LoVo (cell line): ENCODE results near the gene HBG2.
A peak's percentile ranks its signal among the peaks of the same experiment; 100 is the strongest.
"Not testable (repeated sequence)": the region's sequence is repeated elsewhere in the genome, so short reads cannot be mapped to it uniquely, and the experiment has no call there.

ENCODE experiments used
- DNase-seq: peaks from one replicate; pipeline ENCODE4 v3.0.0-alpha.2; 2016; ENCODE audit warnings: low spot score

HBG2 gene

DNA sequence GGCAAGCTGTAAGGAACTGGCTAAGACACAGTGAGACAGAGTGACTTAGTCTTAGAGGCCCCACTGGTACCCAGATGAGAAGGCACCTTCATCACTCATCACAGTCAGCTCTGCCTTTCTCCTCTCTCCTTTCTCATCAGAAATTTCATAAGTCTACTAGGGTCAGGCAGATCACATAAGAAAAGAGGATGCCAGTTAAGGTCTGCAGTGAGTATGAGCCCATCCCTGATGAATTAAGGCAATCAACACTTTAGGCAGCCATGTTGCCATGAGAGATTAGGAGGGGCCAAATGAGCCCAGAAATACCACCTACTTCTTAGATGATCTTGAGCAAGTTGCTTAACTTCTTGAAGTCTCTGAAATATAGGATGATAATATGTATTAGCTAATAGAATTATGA is 27.0 kb upstream of the HBG2 start:
- DNase-seq: no peak

GRCh38 chr11:5280582-5281102 is 26.1 kb upstream of the HBG2 start:
- peak; percentile 83 for DNase-seq

GRCh38 chr11:5279471-5280090 is 25.0 kb upstream of the HBG2 start:
- no peak for DNase-seq

- DNase-seq: no peak
Observed at GRCh38 chr11:5277807-5278382, 23.3 kb upstream of the HBG2 start.

DNA sequence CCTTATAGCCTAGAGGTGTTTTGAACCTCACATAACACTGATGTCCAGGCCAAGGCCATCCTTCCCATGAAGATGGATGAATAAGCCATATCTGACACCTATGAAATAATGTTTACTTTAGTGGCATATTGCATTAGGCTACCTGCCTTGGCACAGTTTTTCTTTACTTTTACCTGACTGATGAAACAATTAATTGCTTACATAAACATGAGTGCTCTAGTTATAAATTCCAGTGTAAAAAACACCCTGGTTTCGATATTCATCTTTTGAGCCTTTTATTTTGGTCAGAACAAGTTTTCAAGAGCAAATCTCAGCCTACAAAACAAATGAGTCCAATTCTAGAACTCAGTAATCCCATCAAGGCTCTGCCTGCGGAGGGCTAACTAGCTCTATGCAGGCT is 22.1 kb upstream of the HBG2 start:
- no peak for DNase-seq

DNA sequence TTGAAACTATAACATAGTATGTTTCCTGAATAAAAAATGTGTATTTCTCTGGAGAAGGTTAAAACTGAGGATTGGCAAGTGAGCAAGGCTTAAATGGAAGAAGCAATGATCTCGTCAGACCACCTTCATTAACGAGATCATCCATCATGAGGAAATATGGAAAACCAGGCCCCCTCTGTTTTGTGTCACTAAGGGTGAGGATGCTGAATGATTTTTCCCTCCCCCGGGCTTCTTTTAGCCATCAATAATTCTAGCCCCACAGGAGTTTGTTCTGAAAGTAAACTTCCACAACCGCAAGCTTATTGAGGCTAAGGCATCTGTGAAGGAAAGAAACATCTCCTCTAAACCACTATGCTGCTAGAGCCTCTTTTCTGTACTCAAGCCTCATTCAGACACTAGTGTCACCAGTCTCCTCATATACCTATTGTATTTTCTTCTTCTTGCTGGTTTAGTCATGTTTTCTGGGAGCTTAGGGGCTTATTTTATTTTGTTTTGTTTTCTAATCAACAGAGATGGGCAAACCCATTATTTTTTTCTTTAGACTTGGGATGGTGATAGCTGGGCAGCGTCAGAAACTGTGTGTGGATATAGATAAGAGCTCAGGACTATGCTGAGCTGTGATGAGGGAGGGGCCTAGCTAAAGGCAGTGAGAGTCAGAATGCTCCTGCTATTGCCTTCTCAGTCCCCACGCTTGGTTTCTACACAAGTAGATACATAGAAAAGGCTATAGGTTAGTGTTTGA is 21.0 kb upstream of the HBG2 start:
- DNase-seq: no peak

DNA sequence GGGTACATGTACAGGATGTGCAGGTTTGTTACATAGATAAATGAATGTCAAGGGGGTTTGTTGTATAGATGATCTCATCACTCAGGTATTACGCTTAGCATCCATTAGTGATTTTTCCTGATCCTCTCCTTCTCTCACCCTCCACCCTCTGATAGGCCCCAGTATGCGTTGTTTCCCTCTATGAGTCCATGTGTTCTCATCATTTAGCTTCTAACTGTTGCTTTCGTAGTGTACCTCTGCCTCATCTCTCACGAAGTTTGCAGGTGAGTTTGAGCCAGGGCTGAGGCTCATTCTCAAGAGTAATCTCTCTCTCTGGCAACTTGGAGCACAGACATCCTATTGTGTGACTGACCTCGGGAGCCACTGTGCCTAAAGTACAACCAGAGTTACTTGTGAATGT is 19.8 kb upstream of the HBG2 start:
- no peak for DNase-seq

GRCh38 chr11:5272395-5273017 is 17.9 kb upstream of the HBG2 start:
- no peak for DNase-seq

GRCh38 chr11:5269715-5270147 is 15.2 kb upstream of the HBG2 start, which contains the start of gene HBE1:
Gene HBE1, minus strand, starts transcription at chr11:5269945. Its CDS starts 55 bp downstream, at chr11:5269890.
- DNase-seq: no peak

- DNase-seq: no peak
Observed at GRCh38 chr11:5267033-5267563, 12.5 kb upstream of the HBG2 start.

GRCh38 chr11:5266609-5267008 is 12.0 kb upstream of the HBG2 start:
- DNase-seq: no peak

GRCh38 chr11:5265832-5266231 is 11.3 kb upstream of the HBG2 start:
- no peak for DNase-seq

GRCh38 chr11:5258543-5259262 is 4.1 kb upstream of the HBG2 start:
- DNase-seq: no peak

DNA sequence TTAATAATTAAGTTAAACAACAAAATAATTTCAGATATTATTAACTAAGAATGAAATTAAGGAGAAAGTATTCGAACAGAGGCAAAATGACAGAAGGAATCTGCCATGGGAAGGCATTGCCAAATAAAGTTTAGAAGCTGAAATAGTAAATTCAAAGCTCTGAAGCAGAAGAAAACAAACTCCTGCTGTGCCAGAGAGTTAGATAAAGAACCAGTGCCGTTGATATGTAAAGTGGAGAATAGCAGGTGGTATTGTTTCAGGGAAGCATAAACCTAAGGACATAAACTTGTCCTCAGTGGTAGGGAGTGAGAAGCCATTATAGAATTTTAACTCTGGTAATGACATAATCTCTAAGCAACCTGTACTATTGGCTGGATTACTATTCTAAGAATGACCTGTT is 2.7 kb upstream of the HBG2 start:
- no peak for DNase-seq

GRCh38 chr11:5254023-5254422 is 558 bp downstream of the HBG2 start:
- not testable (repeated sequence) for DNase-seq

DNA sequence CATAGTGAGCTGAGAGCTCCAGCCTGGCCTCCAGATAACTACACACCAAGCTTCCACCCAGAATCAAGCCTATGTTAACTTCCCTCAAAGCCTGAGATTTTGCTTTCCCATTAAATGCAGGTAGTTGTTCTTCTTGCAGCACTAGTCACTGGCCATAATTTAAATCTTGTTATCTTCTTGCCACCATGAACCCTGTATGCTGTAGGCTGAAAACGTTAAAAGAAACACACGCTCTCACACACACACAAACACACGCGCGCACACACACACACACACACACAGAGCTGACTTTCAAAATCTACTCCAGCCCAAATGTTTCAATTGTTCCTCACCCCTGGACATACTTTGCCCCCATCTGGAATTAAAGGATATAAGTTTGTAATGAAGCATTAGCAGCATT is 1.1 kb downstream of the HBG2 start:
- not testable (repeated sequence) for DNase-seq

DNA sequence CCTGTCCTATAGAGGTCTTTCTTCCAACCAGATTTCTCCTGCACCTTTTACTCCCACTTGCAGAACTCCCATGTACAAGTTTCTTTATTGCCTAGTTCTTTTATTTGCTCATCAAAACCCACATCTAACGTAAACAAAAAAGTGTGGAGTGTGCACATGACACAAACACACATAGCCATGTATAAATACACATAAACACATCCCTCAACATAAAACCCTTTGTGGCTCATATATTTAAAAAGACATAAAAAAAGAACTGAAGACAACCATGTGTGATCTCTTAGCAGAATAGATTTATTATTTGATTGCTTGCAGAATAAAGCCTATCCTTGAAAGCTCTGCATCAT is 1.7 kb downstream of the HBG2 start:
- no peak for DNase-seq

DNA sequence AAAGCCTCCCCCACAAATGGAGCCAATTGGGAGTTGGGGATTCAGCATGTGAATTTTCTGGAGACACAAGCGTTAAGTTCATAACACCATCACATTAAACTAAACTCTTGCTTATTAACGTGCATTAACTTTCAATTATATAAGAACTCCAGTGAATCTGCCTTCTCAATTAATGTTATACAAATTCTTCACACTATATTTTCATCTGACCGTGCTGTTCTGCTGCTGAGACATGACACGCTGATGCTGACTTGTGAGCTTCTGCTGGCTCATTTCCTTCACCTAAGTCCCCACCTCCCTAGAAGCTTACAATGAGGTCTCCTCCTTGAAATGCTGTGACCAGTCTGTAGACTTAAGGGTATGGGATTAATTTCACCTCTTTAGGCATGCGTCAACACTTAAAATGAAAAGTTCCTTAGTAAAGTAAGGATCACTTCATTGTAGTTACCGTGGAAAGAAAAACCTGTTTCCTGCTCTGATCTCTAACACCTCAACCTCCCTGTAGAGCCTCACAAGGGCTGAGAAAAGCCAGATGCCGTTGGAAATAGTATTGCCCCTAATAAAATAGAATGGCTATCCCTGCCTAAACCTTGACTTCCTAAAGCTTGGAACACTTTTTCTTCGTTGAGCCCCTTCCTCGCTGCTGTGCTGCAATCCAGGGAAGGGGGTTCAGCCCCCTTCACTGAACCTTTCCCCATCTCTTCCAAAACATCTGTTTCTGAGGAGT is 2.2 kb downstream of the HBG2 start:
- DNase-seq: no peak

GRCh38 chr11:5251746-5252145 is 2.8 kb downstream of the HBG2 start:
- DNase-seq: no peak

DNA sequence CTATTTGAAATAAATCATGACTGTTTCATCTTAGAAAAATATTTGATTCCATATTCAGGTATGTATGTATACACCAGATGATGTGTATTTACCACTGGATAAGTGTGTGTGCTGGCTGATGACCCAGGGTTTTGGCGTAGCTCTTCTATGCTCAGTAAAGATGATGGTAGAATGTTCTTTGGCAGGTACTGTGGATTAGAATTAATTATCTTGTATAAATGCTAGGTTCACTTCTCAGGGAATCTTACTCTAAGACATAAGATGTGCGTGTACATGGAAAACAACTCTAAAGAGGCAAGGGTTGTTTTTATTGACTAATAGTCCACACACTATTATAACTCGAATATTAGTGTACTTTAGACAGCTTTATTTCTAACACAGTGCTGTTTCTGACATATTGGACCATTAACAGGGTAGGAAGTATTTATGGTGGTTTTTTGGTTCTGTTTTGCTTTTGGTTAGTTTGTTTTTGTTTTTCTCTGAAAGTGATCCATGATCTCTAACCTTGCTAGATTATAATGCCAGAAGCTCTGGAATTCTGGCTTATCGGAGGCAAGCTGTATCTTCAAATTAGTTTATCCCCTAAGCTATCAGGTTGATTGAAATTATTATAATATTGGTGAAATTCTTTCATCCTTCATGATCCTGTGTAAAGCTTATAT is 3.9 kb downstream of the HBG2 start:
- DNase-seq: no peak
